PC-3 (cell line): ENCODE measurements around the gene DENND5B. TPM values are rescaled to one million over a fixed set of nuclear protein-coding genes. Genes with fewer than 3 reads are reported as not detected.
"Not testable (repeated sequence)": the region's sequence is repeated elsewhere in the genome, so short reads cannot be mapped to it uniquely, and the experiment has no call there.

Experiments used
- ATAC-seq: fragments of 200-7000 bp; cut with Tn5 transposase; 2 replicates; pipeline ENCODE4 v1.9.1; 2020; ENCODE audit warnings: mild to moderate bottlenecking, moderate library complexity
- BruUV-seq: library from RNA; stranded (reverse); fragments of 400-500 nt; replicated peaks from 2 replicates; lab custom pipeline; 2021; lab: Mats Ljungman, UMichigan
- CTCF ChIA-PET: fragments of 300-600 bp; sonication (Branson Sonifier 250); formaldehyde crosslinking; loops from one replicate; lab custom pipeline; 2022; ENCODE audit warnings: antibody characterized with exemption; lab: Charles Lee
- POLR2A ChIA-PET: fragments of 300-600 bp; sonication (Branson Sonifier 250); formaldehyde crosslinking; loops from one replicate; lab custom pipeline; 2022; ENCODE audit warnings: antibody characterized with exemption; ENCODE audit not compliant: unreplicated experiment; lab: Charles Lee
- DNase-seq: peaks from one replicate; pipeline ENCODE4 v3.0.0-alpha.2; 2015
- H2AFZ ChIP-seq: fragments of 300-600 bp; sonication (generic); 2 replicates; pipeline ENCODE4 v1.6.0; 2016; ENCODE audit warnings: antibody characterized with exemption, low read length
- H3F3A ChIP-seq: fragments of 300-600 bp; sonication (generic); one replicate; pipeline ENCODE4 v1.6.0; 2017; ENCODE audit warnings: antibody characterized with exemption, low read length, control low read depth, mild to moderate bottlenecking; ENCODE audit not compliant: unreplicated experiment
- H3K27ac ChIP-seq: fragments of 300-600 bp; sonication (generic); 2 replicates; pipeline ENCODE4 v1.5.1; 2016; ENCODE audit warnings: mild to moderate bottlenecking, low read length
- H3K27me3 ChIP-seq: fragments of 300-600 bp; sonication (generic); 2 replicates; pipeline ENCODE4 v1.6.1; 2016; ENCODE audit warnings: low read length, mixed read lengths
- H3K36me3 ChIP-seq: fragments of 300-600 bp; sonication (generic); 2 replicates; pipeline ENCODE4 v1.6.1; 2016; ENCODE audit warnings: low read depth, mixed run types, low read length, mixed read lengths
- H3K4me1 ChIP-seq: fragments of 300-600 bp; sonication (generic); 2 replicates; pipeline ENCODE4 v1.5.1; 2016; ENCODE audit warnings: low read length; ENCODE audit not compliant: insufficient read depth
- H3K4me2 ChIP-seq: fragments of 300-600 bp; sonication (generic); 2 replicates; pipeline ENCODE4 v1.6.0; 2016; ENCODE audit warnings: low read length
- H3K4me3 ChIP-seq: fragments of 300-600 bp; sonication (generic); 2 replicates; pipeline ENCODE4 v1.5.1; 2016; ENCODE audit warnings: mild to moderate bottlenecking, low read length, mixed read lengths
- H3K79me2 ChIP-seq: fragments of 300-600 bp; sonication (generic); 2 replicates; pipeline ENCODE4 v1.6.1; 2017; ENCODE audit warnings: low read length, mixed read lengths
- H3K9ac ChIP-seq: fragments of 300-600 bp; sonication (generic); 2 replicates; pipeline ENCODE4 v1.6.0; 2016; ENCODE audit warnings: mild to moderate bottlenecking, low read length
- H3K9me2 ChIP-seq: fragments of 300-600 bp; sonication (generic); replicated peaks from 2 replicates; pipeline ENCODE4 v1.6.1; 2016; ENCODE audit warnings: mixed run types, low read length, mixed read lengths
- H3K9me3 ChIP-seq: fragments of 300-600 bp; sonication (generic); 2 replicates; pipeline ENCODE4 v1.6.1; 2016; ENCODE audit warnings: low read length, mixed read lengths
- H4K20me1 ChIP-seq: fragments of 300-600 bp; sonication (generic); 2 replicates; pipeline ENCODE4 v1.6.1; 2016; ENCODE audit warnings: low read length, mixed read lengths
- EZH2 ChIP-seq: fragments of 300-600 bp; sonication (generic); IDR thresholded peaks from one replicate; pipeline ENCODE4 v1.6.1; 2017; ENCODE audit warnings: antibody characterized with exemption, mild to moderate bottlenecking, low read length; ENCODE audit not compliant: unreplicated experiment
- EZH2phosphoT487 ChIP-seq: fragments of 300-600 bp; sonication (generic); IDR thresholded peaks from 2 replicates; pipeline ENCODE4 v1.6.1; 2018; ENCODE audit warnings: mild to moderate bottlenecking, antibody characterized with exemption, low read length, borderline replicate concordance
- intact Hi-C: fragments of 100-400 bp; cut with micrococcal nuclease; formaldehyde crosslinking; loops from 2 replicates; pipeline ENCODE4 v1.9.0; 2023
- total RNA-seq: library from RNA; depleted of rRNA; stranded (reverse); fragments of >200 nt; gene quantifications from 2 replicates; pipeline ENCODE4 v1.2.3, GENCODE V29; 2014
- TF ChIP-seq, protein P1 (sequence below): fragments of 300-600 bp; sonication (generic); conservative IDR thresholded peaks from 2 replicates; pipeline ENCODE4 v1.5.1; 2017; ENCODE audit warnings: antibody characterized with exemption, low read depth, mild to moderate bottlenecking, low read length

DENND5B gene
- total RNA-seq, 1 experiment from 2014 or later: 4.2 TPM

- no peaks in the 10 kb centered on the region for H3F3A ChIP-seq
- no peak overlapping the region for H3K4me2 ChIP-seq
- ATAC-seq: no peak
- no peak overlapping the region for H3K4me3 ChIP-seq
- H3K36me3 ChIP-seq: no peaks in the 10 kb centered on the region
- DNase-seq: no peak
- H3K9me3 ChIP-seq: no peaks in the 10 kb centered on the region
- no peaks in the 10 kb centered on the region for H3K27me3 ChIP-seq
- H3K27ac ChIP-seq: peak overlapping the region; percentile 33; the same call in 1 of the 2 replicates
- ChIA-PET CTCF (no interaction called here), POLR2A (no interaction called here)
- no peak overlapping the region for H2AFZ ChIP-seq
- no peaks in the 10 kb centered on the region for H3K9me2 ChIP-seq
- no peak overlapping the region for H3K9ac ChIP-seq
- intact Hi-C loops: no loop called here
- TF ChIP-seq EZH2 (no peak), EZH2phosphoT487 (no peak)
- TF ChIP-seq, protein P1, sequence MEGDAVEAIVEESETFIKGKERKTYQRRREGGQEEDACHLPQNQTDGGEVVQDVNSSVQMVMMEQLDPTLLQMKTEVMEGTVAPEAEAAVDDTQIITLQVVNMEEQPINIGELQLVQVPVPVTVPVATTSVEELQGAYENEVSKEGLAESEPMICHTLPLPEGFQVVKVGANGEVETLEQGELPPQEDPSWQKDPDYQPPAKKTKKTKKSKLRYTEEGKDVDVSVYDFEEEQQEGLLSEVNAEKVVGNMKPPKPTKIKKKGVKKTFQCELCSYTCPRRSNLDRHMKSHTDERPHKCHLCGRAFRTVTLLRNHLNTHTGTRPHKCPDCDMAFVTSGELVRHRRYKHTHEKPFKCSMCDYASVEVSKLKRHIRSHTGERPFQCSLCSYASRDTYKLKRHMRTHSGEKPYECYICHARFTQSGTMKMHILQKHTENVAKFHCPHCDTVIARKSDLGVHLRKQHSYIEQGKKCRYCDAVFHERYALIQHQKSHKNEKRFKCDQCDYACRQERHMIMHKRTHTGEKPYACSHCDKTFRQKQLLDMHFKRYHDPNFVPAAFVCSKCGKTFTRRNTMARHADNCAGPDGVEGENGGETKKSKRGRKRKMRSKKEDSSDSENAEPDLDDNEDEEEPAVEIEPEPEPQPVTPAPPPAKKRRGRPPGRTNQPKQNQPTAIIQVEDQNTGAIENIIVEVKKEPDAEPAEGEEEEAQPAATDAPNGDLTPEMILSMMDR: no peak
- 0 out of 2 replicates have a peak, but pooled peaks cover 6% of the 10 kb centered on the region for H3K79me2 ChIP-seq
- H3K4me1 ChIP-seq: peaks cover 13% of the 10 kb centered on the region; the same call in 1 of the 2 replicates
- BruUV-seq: no TSS peak
- H4K20me1 ChIP-seq: no peaks in the 10 kb centered on the region
Measured at GRCh38 chr12:31557707-31558106, 33.2 kb downstream of the DENND5B start.

DNA sequence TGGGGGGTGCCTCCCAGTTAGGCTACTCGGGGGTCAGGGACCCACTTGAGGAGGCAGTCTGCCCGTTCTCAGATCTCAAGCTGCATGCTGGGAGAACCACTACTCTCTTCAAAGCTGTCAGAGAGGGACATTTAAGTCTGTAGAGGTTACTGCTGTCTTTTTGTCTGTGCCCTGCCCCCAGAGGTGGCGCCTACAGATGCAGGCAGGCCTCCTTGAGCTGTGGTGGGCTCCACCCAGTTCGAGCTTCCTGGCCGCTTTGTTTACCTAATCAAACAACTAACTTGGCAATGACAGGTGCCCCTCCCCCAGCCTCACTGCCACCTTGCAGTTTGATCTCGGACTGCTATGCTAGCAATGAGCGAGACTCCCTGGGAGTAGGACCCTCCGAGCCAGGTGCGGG is 35.5 kb downstream of the DENND5B start:
- peaks cover 13% of the 10 kb centered on the region; the same call in 1 of the 2 replicates for H3K4me1 ChIP-seq
- CTCF ChIA-PET, H3K9me3 ChIP-seq, DNase-seq, H4K20me1 ChIP-seq, POLR2A ChIA-PET, intact Hi-C loops, H3K27me3 ChIP-seq, H3K4me2 ChIP-seq, H3K9ac ChIP-seq, H3K36me3 ChIP-seq, H3K4me3 ChIP-seq, BruUV-seq, H3F3A ChIP-seq, H3K79me2 ChIP-seq, H3K27ac ChIP-seq, H3K9me2 ChIP-seq, H2AFZ ChIP-seq, ATAC-seq: not testable (repeated sequence)

GRCh38 chr12:31550590-31550989 is 40.3 kb downstream of the DENND5B start:
- H3K27ac ChIP-seq, H3K4me3 ChIP-seq, H3K4me2 ChIP-seq, H3K9ac ChIP-seq, POLR2A ChIA-PET, H3K27me3 ChIP-seq, H4K20me1 ChIP-seq, H3K79me2 ChIP-seq, H3F3A ChIP-seq, H3K9me2 ChIP-seq, H3K4me1 ChIP-seq, BruUV-seq, ATAC-seq, H2AFZ ChIP-seq, H3K36me3 ChIP-seq, CTCF ChIA-PET, H3K9me3 ChIP-seq, DNase-seq, intact Hi-C loops: not testable (repeated sequence)

GRCh38 chr12:31536672-31537071 is 54.3 kb downstream of the DENND5B start:
- TF ChIP-seq, protein P1: no peak
- no peak for TF ChIP-seq EZH2phosphoT487
- TF ChIP-seq EZH2: no peak
- H3K9me3 ChIP-seq: no peaks in the 10 kb centered on the region
- DNase-seq (no peak), ATAC-seq (no peak)
- H3K9me2 ChIP-seq: no peaks in the 10 kb centered on the region
- intact Hi-C loops: no loop called here
- H3F3A ChIP-seq: no peaks in the 10 kb centered on the region
- H2AFZ ChIP-seq: no peak overlapping the region
- no peaks in the 10 kb centered on the region for H3K4me1 ChIP-seq
- H3K4me3 ChIP-seq: no peak overlapping the region
- H4K20me1 ChIP-seq: no peaks in the 10 kb centered on the region
- no peak overlapping the region for H3K27ac ChIP-seq
- no TSS peak for BruUV-seq
- CTCF ChIA-PET: no interaction called here
- no peaks in the 10 kb centered on the region for H3K36me3 ChIP-seq
- no peak overlapping the region for H3K4me2 ChIP-seq
- no peaks in the 10 kb centered on the region for H3K79me2 ChIP-seq
- H3K27me3 ChIP-seq: no peaks in the 10 kb centered on the region
- POLR2A ChIA-PET: no interaction called here
- H3K9ac ChIP-seq: no peak overlapping the region
